HEK293T (cell line): Measurements from ENCODE around the gene SPATA13.

Experiments used
- ARNT ChIP-seq: fragments of 450-650 bp; IDR thresholded peaks from 2 replicates; pipeline ENCODE4 v1.6.1; 2017; ENCODE audit warnings: mild to moderate bottlenecking
- BHLHE40 ChIP-seq: fragments of 450-650 bp; IDR thresholded peaks from 2 replicates; pipeline ENCODE4 v1.6.1; 2016; ENCODE audit warnings: mild to moderate bottlenecking, moderate library complexity, borderline replicate concordance
- ELF4 ChIP-seq: fragments of 450-650 bp; IDR thresholded peaks from 2 replicates; pipeline ENCODE4 v1.6.1; 2017; ENCODE audit warnings: antibody characterized with exemption
- FOXK2 ChIP-seq: fragments of 450-650 bp; IDR thresholded peaks from 2 replicates; pipeline ENCODE4 v1.6.1; 2016; ENCODE audit warnings: mild to moderate bottlenecking
- FOXM1 ChIP-seq: fragments of 450-650 bp; IDR thresholded peaks from 2 replicates; pipeline ENCODE4 v1.6.1; 2017; ENCODE audit warnings: mild to moderate bottlenecking, borderline replicate concordance
- HDGF ChIP-seq: fragments of 450-650 bp; IDR thresholded peaks from 2 replicates; pipeline ENCODE4 v1.6.1; 2017; ENCODE audit warnings: antibody characterized with exemption, borderline replicate concordance
- L3MBTL2 ChIP-seq: fragments of 450-650 bp; conservative IDR thresholded peaks from 2 replicates; pipeline ENCODE4 v1.6.1; 2016; ENCODE audit warnings: mild to moderate bottlenecking
- LEF1 ChIP-seq: fragments of 450-650 bp; IDR thresholded peaks from 2 replicates; pipeline ENCODE4 v1.6.1; 2017; ENCODE audit warnings: mild to moderate bottlenecking, borderline replicate concordance
- NFRKB ChIP-seq: fragments of 450-650 bp; IDR thresholded peaks from 2 replicates; pipeline ENCODE4 v1.6.1; 2016; ENCODE audit warnings: mild to moderate bottlenecking, moderate library complexity
- SP1 ChIP-seq: fragments of 450-650 bp; IDR thresholded peaks from 2 replicates; pipeline ENCODE4 v1.6.1; 2017
- SUZ12 ChIP-seq: fragments of 450-650 bp; IDR thresholded peaks from 2 replicates; pipeline ENCODE4 v1.6.1; 2016; ENCODE audit warnings: mild to moderate bottlenecking
- TARDBP ChIP-seq: fragments of 450-650 bp; IDR thresholded peaks from 2 replicates; pipeline ENCODE4 v1.6.1; 2016
- ZNF384 ChIP-seq: fragments of 450-650 bp; IDR thresholded peaks from 2 replicates; pipeline ENCODE4 v1.6.1; 2016

DNA sequence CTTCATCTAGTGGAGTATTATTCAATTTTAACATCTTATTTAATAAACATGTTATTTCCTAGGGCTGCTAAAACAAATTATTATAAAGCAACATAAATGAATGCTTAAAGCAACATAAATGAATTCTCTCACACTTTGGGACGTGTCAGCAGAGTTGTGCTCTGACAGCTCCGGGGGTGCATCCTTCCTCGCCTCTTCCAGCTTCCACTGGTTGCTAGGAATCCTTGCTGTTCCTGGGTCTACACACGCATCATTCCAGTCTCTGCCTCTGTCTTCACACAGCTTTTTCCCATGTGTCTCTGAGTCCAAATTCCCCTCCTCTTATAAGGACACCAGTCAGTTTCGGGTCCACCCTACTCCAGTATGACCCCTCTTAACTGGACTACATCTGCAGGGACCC lies 21.6 kb upstream of the SPATA13 start:
- TF ChIP-seq SUZ12, result no peak
- TF ChIP-seq SP1, result no peak
- no peak for TF ChIP-seq ARNT
- no peak for TF ChIP-seq BHLHE40
- TF ChIP-seq L3MBTL2, result no peak
- no peak for TF ChIP-seq FOXK2
- TF ChIP-seq LEF1, result no peak
- TF ChIP-seq FOXM1, result no peak
- TF ChIP-seq NFRKB, result no peak
- no peak for TF ChIP-seq TARDBP
- TF ChIP-seq ELF4, result no peak
- no peak for TF ChIP-seq ZNF384
- no peak for TF ChIP-seq HDGF
